Measurements from ENCODE around the gene PCDHGA8.

GRCh38 chr5:141342773-141343172 is 49.7 kb upstream of the PCDHGA8 start:
- TF ChIP-seq YY1 (IDR thresholded peaks at IDR 0.05; ENCODE audit: low read depth) (no peak), CTCF (IDR thresholded peaks at IDR 0.05) (no peak)
